GM19467 (cell line): ENCODE measurements around the gene GTF2IRD1.
"Not testable (repeated sequence)": the region's sequence is repeated elsewhere in the genome, so short reads cannot be mapped to it uniquely, and the experiment has no call there.

Experiments used
- ATAC-seq: cut with Tn5 transposase; IDR thresholded peaks from one replicate; pipeline ENCODE4 v1.9.1; 2021; ENCODE audit warnings: mild to moderate bottlenecking, moderate library complexity; ENCODE audit not compliant: unreplicated experiment

The GTF2IRD1 gene

GRCh38 chr7:74453322-74454011 is at the start of gene GTF2IRD1:
Gene GTF2IRD1, plus strand, starts transcription at chr7:74453906. Its CDS starts 54,175 bp downstream, at chr7:74508081.
- no peak for ATAC-seq

GRCh38 chr7:74404388-74404700 is 49.4 kb upstream of the GTF2IRD1 start:
- ATAC-seq, result no peak

GRCh38 chr7:74404741-74405140 is 49.0 kb upstream of the GTF2IRD1 start:
- no peak for ATAC-seq

GRCh38 chr7:74405191-74405898 is 48.4 kb upstream of the GTF2IRD1 start:
- ATAC-seq, result no peak

GRCh38 chr7:74405899-74406512 is 47.7 kb upstream of the GTF2IRD1 start:
- no peak for ATAC-seq

- ATAC-seq, result no peak
These were observed 45.7 kb upstream of the GTF2IRD1 start for GRCh38 chr7:74407958-74408357.

GRCh38 chr7:74409571-74409970 is 44.1 kb upstream of the GTF2IRD1 start:
- no peak for ATAC-seq

GRCh38 chr7:74410772-74411171 is 42.9 kb upstream of the GTF2IRD1 start:
- ATAC-seq, result no peak

- not testable (repeated sequence) for ATAC-seq
These were observed 42.1 kb upstream of the GTF2IRD1 start for GRCh38 chr7:74411571-74411970.

GRCh38 chr7:74412056-74412455 is 41.6 kb upstream of the GTF2IRD1 start:
- no peak for ATAC-seq

GRCh38 chr7:74412603-74413002 is 41.1 kb upstream of the GTF2IRD1 start:
- ATAC-seq, result no peak

- not testable (repeated sequence) for ATAC-seq
These were observed 38.9 kb upstream of the GTF2IRD1 start for GRCh38 chr7:74414595-74415333.

- ATAC-seq, result no peak
These were observed 36.2 kb upstream of the GTF2IRD1 start for GRCh38 chr7:74417419-74417971.

GRCh38 chr7:74418076-74418475 is 35.6 kb upstream of the GTF2IRD1 start:
- ATAC-seq, result no peak

GRCh38 chr7:74418538-74418937 is 35.2 kb upstream of the GTF2IRD1 start:
- ATAC-seq, result no peak

GRCh38 chr7:74419232-74419631 is 34.5 kb upstream of the GTF2IRD1 start:
- not testable (repeated sequence) for ATAC-seq

- ATAC-seq, result no peak
These were observed 33.7 kb upstream of the GTF2IRD1 start for GRCh38 chr7:74420006-74420405.

GRCh38 chr7:74424291-74424880 is 29.3 kb upstream of the GTF2IRD1 start:
- ATAC-seq, result no peak

GRCh38 chr7:74428023-74428422 is 25.7 kb upstream of the GTF2IRD1 start:
- no peak for ATAC-seq

GRCh38 chr7:74429153-74429747 is 24.5 kb upstream of the GTF2IRD1 start:
- no peak for ATAC-seq
